B cell (primary cell): ENCODE measurements around the gene RHOT2. TPM values are rescaled to one million over a fixed set of nuclear protein-coding genes. Genes with fewer than 3 reads are reported as not detected.

Source experiments
- ATAC-seq: fragments of 200-7000 bp; cut with Tn5 transposase; one replicate; pipeline ENCODE4 v1.10.0; 2021; ENCODE audit warnings: low read depth, mild to moderate bottlenecking, moderate number of reproducible peaks, moderate library complexity
- CTCF ChIA-PET: fragments of 350-600 bp; sonication (Branson Sonifier 250); formaldehyde crosslinking; loops from one replicate; lab custom pipeline; 2021; ENCODE audit warnings: antibody characterized with exemption, inconsistent platforms; lab: Charles Lee
- POLR2A ChIA-PET: fragments of 350-600 bp; sonication (Branson Sonifier 250); formaldehyde crosslinking; loops from one replicate; lab custom pipeline; 2021; ENCODE audit warnings: antibody characterized with exemption; lab: Charles Lee
- DNase-seq: peaks from one replicate; pipeline ENCODE4 v3.0.0; 2013
- H2AFZ ChIP-seq: 2 replicates; pipeline ENCODE4 v1.6.1; 2012; ENCODE audit warnings: mild to moderate bottlenecking, low read depth, low read length; ENCODE audit not compliant: insufficient read depth, poor library complexity, severe bottlenecking
- H3K27ac ChIP-seq, 2 donors: 1 replicate in 1 of 2; 2 replicates in 1 of 2; pipeline ENCODE4 v1.5.1; 2012 to 2013; ENCODE audit warnings: low read length in 2 of 2, mild to moderate bottlenecking in 2 of 2, moderate library complexity in 1 of 2
- H3K27me3 ChIP-seq, 4 experiments: fragments of 200-600 bp in 1 of 4; sonication (generic) in 1 of 4; replicated peaks in 1 of 4; 1 replicate in 2 of 4; 2 replicates in 2 of 4; pipeline versions ENCODE4 v1.6.1 to v1.7.0; 2013 to 2016; ENCODE audit warnings: low read length in 3 of 4, mild to moderate bottlenecking in 2 of 4, mixed read lengths in 1 of 4, moderate library complexity in 1 of 4; ENCODE audit not compliant: insufficient read depth in 4 of 4, control insufficient read depth in 3 of 4; ENCODE audit errors: control extremely low read depth in 1 of 4
- H3K36me3 ChIP-seq, 2 experiments: replicated peaks in 1 of 2; 1 replicate in 1 of 2; 2 replicates in 1 of 2; pipeline versions ENCODE4 v1.6.1 to v1.7.1; 2013; ENCODE audit warnings: low read length in 1 of 2; ENCODE audit not compliant: insufficient read depth in 2 of 2, control insufficient read depth in 1 of 2; ENCODE audit errors: control extremely low read depth in 1 of 2, extremely low read depth in 1 of 2
- H3K4me1 ChIP-seq, 2 donors: fragments of 200-600 bp in 1 of 2; sonication (generic) in 1 of 2; 1 replicate in 1 of 2; 2 replicates in 1 of 2; pipeline versions ENCODE4 v1.5.1 to v1.6.1; 2013 to 2017; ENCODE audit warnings: low read length in 2 of 2; ENCODE audit not compliant: control insufficient read depth in 2 of 2, insufficient read depth in 2 of 2
- H3K4me2 ChIP-seq: replicated peaks from 2 replicates; pipeline ENCODE3; 2012; ENCODE audit warnings: mild to moderate bottlenecking, low read depth, low read length; ENCODE audit not compliant: poor library complexity, severe bottlenecking
- H3K4me3 ChIP-seq, 5 experiments: fragments of 200-600 bp in 1 of 5; sonication (generic) in 1 of 5; 1 replicate in 3 of 5; 2 replicates in 2 of 5; pipeline versions ENCODE4 v1.5.1 to v1.7.0; 2011 to 2016; ENCODE audit warnings: low read length in 4 of 5, mild to moderate bottlenecking in 4 of 5, low read depth in 2 of 5, control low read depth in 1 of 5, moderate library complexity in 1 of 5; ENCODE audit not compliant: insufficient read depth in 1 of 5; ENCODE audit errors: control extremely low read depth in 1 of 5, extremely low read depth in 1 of 5
- H3K79me2 ChIP-seq: fragments of 200-600 bp; sonication (generic); one replicate; pipeline ENCODE4 v1.6.0; 2016; ENCODE audit warnings: low read length; ENCODE audit not compliant: control insufficient read depth, insufficient read depth
- H3K9ac ChIP-seq: fragments of 200-600 bp; sonication (generic); 2 replicates; pipeline ENCODE4 v1.6.1; 2017; ENCODE audit warnings: mild to moderate bottlenecking, low read length, moderate library complexity
- H3K9me3 ChIP-seq, 3 donors: one replicate each; pipeline versions ENCODE4 v1.6.1 to v1.7.1; 2013; ENCODE audit warnings: low read length in 2 of 3; ENCODE audit not compliant: control insufficient read depth in 2 of 3, insufficient read depth in 1 of 3; ENCODE audit errors: control extremely low read depth in 1 of 3
- H4K20me1 ChIP-seq: 2 replicates; pipeline ENCODE4 v1.6.0; 2012; ENCODE audit warnings: mild to moderate bottlenecking, low read length; ENCODE audit not compliant: insufficient read depth, control insufficient read depth, poor library complexity, severe bottlenecking
- H3K27ac Mint-ChIP-seq: one replicate; pipeline ENCODE4 v1.8.0; 2021; ENCODE audit warnings: mixed read lengths
- H3K27me3 Mint-ChIP-seq: one replicate; pipeline ENCODE4 v1.8.0; 2021; ENCODE audit warnings: mixed read lengths
- H3K4me1 Mint-ChIP-seq: one replicate; pipeline ENCODE4 v1.8.0; 2021; ENCODE audit warnings: mixed read lengths
- H3K4me3 Mint-ChIP-seq: one replicate; pipeline ENCODE4 v1.8.0; 2021; ENCODE audit warnings: mixed read lengths
- H3K9me3 Mint-ChIP-seq: one replicate; pipeline ENCODE4 v1.8.0; 2022; ENCODE audit warnings: mixed read lengths; ENCODE audit not compliant: insufficient read depth
- EZH2 ChIP-seq: IDR thresholded peaks from 2 replicates; pipeline ENCODE4 v1.6.1; 2012; ENCODE audit warnings: borderline replicate concordance, low read depth, mild to moderate bottlenecking, moderate library complexity, low read length; ENCODE audit not compliant: insufficient read depth, poor library complexity, severe bottlenecking
- WGBS: methylation state at CpG from one replicate; pipeline ENCODE4 v1.1.5; 2013; ENCODE audit warnings: missing lambda C conversion rate; ENCODE audit not compliant: insufficient coverage; 5-methylcytosine and 5-hydroxymethylcytosine counted together
- intact Hi-C: fragments of 100-400 bp; cut with micrococcal nuclease; formaldehyde crosslinking; loops from one replicate; pipeline ENCODE4 v1.10.0; 2022
- polyA plus RNA-seq: library from polyadenylated mRNA; depleted of rRNA; stranded (reverse); fragments of >200 nt; gene quantifications from 2 replicates; pipeline ENCODE4 v1.2.3, GENCODE V29; 2012
- total RNA-seq, 2 donors: library from RNA; stranded (reverse); fragments of 120-200 nt in 1 of 2; gene quantifications; 1 replicate in 1 of 2; 2 replicates in 1 of 2; pipeline versions ENCODE4 v1.2.3 to v1.2.4, GENCODE V29; 2013 to 2022
- TF ChIP-seq, protein P1 (sequence below): fragments of 200-600 bp; IDR thresholded peaks from one replicate; pipeline ENCODE4 v1.8.0; 2022; ENCODE audit warnings: antibody characterized with exemption, mild to moderate bottlenecking

RHOT2 gene
- total and polyA plus RNA-seq, 2 donors (not counting 1 experiment from before 2014, with no cell fraction given): 207 to 461 TPM

DNA sequence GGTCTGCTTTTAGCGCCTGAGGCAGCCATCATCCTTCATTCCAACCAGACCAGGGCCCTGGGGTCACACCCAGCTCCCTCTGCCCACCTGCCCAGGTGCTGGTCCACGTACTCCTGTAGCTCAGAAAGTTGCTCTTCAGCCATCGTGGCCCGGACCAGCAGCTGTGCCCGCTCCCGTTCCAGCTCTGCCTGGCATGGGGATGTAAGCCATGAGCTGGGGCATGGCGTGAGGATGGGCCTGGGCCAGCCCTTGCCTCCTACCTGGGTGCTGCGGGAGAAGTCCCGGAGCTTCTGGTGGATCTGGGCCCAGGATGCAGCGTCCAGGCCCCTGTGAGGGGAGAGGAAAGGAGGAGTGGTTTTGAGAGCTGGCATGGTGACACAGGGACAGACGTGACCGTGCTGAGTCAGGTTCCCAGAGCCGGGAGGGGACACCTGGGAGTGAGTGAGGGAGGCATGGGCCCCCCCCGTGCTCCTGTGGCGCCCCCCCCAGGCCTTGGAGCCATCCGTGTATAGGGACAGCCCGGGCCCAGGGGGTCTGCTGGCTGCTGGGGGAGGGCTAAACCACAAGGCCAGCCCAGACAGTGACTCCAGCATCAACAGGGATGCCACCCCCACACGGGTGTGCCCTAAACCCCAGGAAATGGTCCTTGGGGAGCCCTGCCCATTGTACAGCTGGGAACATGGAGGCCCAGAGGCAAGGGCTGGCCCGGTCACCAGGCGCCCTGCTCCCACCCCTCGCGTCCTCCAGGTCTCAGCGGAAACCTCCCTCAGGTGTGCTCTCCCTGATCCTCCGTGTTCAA lies 55.1 kb downstream of the RHOT2 start:
- H3K9me3 Mint-ChIP-seq: no peaks in the 10 kb centered on the region
- no peaks in the 10 kb centered on the region for H3K79me2 ChIP-seq
- H3K27ac ChIP-seq: peak overlapping the region in 1 of 2 donors; percentile 9
- no peaks in the 10 kb centered on the region for H3K36me3 ChIP-seq
- peaks cover 22 to 47% of the 10 kb centered on the region in 2 donors for H3K4me1 ChIP-seq
- H3K4me3 Mint-ChIP-seq: peak overlapping the region; percentile 44
- no peak overlapping the region for H2AFZ ChIP-seq
- CTCF ChIA-PET: interaction anchor here (0.9 to 3.8 kb wide), 6 partner anchors 9 to 689 kb away, joined by 3 to 26 read pairs (median 3); partner anchors contain the start of gene CIAO3
- POLR2A ChIA-PET: no interaction called here
- peak overlapping the region; percentile 41 for H3K27ac Mint-ChIP-seq
- intact Hi-C loops: loop anchor here (5.0 kb wide), 1 partner anchor 41 kb away; the partner anchor contains the start of genes JMJD8 and STUB1
- no peak for TF ChIP-seq EZH2
- TF ChIP-seq, protein P1, sequence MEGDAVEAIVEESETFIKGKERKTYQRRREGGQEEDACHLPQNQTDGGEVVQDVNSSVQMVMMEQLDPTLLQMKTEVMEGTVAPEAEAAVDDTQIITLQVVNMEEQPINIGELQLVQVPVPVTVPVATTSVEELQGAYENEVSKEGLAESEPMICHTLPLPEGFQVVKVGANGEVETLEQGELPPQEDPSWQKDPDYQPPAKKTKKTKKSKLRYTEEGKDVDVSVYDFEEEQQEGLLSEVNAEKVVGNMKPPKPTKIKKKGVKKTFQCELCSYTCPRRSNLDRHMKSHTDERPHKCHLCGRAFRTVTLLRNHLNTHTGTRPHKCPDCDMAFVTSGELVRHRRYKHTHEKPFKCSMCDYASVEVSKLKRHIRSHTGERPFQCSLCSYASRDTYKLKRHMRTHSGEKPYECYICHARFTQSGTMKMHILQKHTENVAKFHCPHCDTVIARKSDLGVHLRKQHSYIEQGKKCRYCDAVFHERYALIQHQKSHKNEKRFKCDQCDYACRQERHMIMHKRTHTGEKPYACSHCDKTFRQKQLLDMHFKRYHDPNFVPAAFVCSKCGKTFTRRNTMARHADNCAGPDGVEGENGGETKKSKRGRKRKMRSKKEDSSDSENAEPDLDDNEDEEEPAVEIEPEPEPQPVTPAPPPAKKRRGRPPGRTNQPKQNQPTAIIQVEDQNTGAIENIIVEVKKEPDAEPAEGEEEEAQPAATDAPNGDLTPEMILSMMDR: no peak
- WGBS: 89% methylated on average over 18 of the region's 24 CpGs
- no peak overlapping the region for H3K4me2 ChIP-seq
- H3K27me3 Mint-ChIP-seq: no peaks in the 10 kb centered on the region
- H3K9me3 ChIP-seq: peaks cover 0 to 3% (median 0%) of the 10 kb centered on the region in 3 donors
- no peaks in the 10 kb centered on the region for H3K27me3 ChIP-seq
- H3K4me3 ChIP-seq: no peak overlapping the region
- no peak overlapping the region for H3K9ac ChIP-seq
- peaks cover 26% of the 10 kb centered on the region for H3K4me1 Mint-ChIP-seq
- ATAC-seq (no peak), DNase-seq (no peak)
- peaks cover 16% of the 10 kb centered on the region for H4K20me1 ChIP-seq

DNA sequence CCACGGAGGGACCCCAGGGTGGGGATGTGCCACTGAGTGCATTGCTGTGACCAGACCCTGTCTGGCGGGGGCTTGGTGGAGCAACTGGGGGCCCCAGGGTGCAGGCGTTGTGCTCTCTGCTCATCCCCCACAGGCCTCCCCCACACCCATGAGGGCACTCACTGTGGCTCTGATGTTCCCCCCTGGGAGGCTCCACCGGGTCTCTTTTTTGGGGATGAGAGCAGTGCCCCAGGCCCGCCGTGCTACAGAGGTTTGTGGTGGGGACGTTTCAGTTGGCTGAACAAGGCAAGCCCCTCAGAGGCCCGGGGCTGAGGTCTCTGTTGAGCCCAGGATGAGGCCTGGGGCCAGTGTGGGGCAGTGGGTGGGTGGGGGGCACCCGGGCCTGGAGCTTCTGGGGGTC lies 55.8 kb downstream of the RHOT2 start:
- H3K9me3 ChIP-seq: peaks cover 0 to 3% (median 0%) of the 10 kb centered on the region in 3 donors
- Mint-ChIP-seq H3K27ac (no peak overlapping the region), H3K4me3 (no peak overlapping the region), H3K9me3 (no peaks in the 10 kb centered on the region), H3K27me3 (no peaks in the 10 kb centered on the region), H3K4me1 (peaks cover 28% of the 10 kb centered on the region)
- H3K27ac ChIP-seq: no peak overlapping the region
- no peak for DNase-seq
- no peak overlapping the region for H3K9ac ChIP-seq
- H3K27me3 ChIP-seq: no peaks in the 10 kb centered on the region
- no peak overlapping the region for H3K4me2 ChIP-seq
- peaks cover 25 to 51% of the 10 kb centered on the region in 2 donors for H3K4me1 ChIP-seq
- ChIA-PET POLR2A (interaction anchor here (1.4 kb wide), 1 partner anchor 14 kb away, joined by 3 read pairs; no protein-coding TSS in a partner anchor), CTCF (interaction anchor here (1.4 kb wide), 1 partner anchor 14 kb away, joined by 3 read pairs; no protein-coding TSS in a partner anchor)
- ATAC-seq: no peak
- 16% methylated on average over 8 of the region's 9 CpGs for WGBS
- no peaks in the 10 kb centered on the region for H3K36me3 ChIP-seq
- peaks cover 16% of the 10 kb centered on the region for H4K20me1 ChIP-seq
- H3K79me2 ChIP-seq: no peaks in the 10 kb centered on the region
- TF ChIP-seq, protein P1: no peak
- no peak for TF ChIP-seq EZH2
- H2AFZ ChIP-seq: no peak overlapping the region
- no peak overlapping the region for H3K4me3 ChIP-seq
- intact Hi-C loops: loop anchor here (5.0 kb wide), 1 partner anchor 41 kb away; the partner anchor contains the start of genes JMJD8 and STUB1
